GM18951 (cell line): Measurements from ENCODE around the gene GAD1.

Experiments
- POLR2A ChIP-seq: IDR thresholded peaks from 4 replicates; pipeline ENCODE4 v1.6.1; 2011; ENCODE audit warnings: mild to moderate bottlenecking; ENCODE audit not compliant: insufficient read length, insufficient read depth; ENCODE audit errors: extremely low read depth
- in situ Hi-C: fragments of 300-500 bp; cut with MboI; formaldehyde crosslinking; loops from one replicate; pipeline ENCODE4 v1.12.0; 2022; ENCODE audit warnings: low sequenced_read_pairs, mixed read lengths, inconsistent platforms; ENCODE audit not compliant: unreplicated experiment

Gene GAD1

DNA sequence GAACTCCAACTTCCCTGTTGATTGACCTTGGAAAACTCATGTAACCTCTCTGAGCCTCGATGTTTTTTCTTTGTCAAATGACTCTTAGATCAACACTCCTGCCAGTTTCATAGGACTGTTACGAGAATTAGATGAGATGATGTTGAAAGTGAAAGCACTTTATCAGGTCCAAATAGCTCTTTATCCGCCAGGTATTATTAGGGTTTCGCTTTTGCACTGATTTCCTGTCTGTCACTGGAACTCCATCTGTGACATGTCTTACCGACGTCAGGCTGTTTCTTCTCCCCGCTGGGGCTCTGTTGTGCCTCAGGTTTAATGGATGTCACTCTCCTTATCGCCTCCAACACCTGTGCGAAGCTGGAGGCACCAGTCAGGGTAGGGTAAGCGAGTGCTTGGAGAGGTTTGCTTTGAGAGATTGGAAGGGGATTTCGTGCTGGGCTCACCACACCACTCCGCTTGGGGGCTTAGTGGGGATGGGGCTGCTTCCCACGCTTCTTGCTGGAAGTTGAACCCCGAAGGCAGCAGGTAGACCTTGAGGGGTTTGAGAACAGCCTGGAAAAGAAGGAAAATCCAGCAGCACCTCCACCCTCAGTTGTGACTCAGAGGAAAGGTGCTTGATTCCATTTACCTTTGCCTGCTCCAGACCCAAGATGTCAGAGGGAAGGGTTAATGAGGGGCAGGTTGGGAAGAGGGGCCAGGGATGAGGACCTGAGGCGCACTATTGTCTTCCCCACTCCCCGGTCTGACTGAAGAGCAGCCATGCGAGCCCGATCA, 4.3 kb downstream of the GAD1 start:
- no peak for TF ChIP-seq POLR2A
- in situ Hi-C loops, result no loop called here

GRCh38 chr2:170821531-170822289, 5.0 kb downstream of the GAD1 start:
- in situ Hi-C loops, result no loop called here

DNA sequence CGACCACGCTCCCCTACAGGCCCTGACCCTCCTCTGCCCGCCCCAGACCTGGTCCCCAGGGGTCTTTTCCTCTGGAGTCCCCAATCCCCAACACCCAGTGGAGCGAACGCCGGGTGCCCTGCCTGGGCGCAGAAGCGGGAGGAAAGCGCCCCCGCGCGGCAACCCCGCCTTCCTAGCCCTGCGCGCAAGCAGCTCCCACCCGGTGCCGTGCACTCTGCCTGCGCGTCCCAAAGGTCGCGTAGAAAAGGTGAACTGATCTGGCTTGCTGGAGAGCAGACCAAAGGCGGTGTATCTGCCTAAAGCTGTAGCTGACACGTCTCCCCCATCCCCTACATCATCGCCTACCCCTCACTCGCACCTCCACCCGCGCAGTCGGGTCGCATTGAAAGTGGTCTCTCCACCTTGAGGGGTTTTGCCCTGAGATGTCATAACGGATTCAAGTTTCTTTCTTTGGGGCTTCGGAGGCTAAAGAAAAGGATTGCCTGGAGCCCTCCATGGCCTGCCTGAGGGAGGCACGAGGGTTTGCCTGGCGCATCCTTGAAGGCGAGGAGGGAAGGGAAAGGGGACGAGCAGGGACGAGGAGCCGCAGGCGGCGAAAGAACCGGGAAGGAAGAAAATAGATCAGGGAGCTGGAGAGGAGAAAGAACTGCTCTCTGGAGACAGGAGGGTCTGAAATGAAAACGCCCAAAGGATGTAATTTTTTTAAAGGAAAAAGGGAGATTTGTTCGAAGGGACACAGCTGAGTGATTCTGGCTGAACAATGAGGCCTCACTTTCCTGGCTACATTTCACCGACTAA, 5.8 kb downstream of the GAD1 start:
- no peak for TF ChIP-seq POLR2A
- in situ Hi-C loops, result no loop called here

More at GRCh38 chr2:170821531-170822289, 5.0 kb downstream of the GAD1 start:
- no peak for TF ChIP-seq POLR2A

DNA sequence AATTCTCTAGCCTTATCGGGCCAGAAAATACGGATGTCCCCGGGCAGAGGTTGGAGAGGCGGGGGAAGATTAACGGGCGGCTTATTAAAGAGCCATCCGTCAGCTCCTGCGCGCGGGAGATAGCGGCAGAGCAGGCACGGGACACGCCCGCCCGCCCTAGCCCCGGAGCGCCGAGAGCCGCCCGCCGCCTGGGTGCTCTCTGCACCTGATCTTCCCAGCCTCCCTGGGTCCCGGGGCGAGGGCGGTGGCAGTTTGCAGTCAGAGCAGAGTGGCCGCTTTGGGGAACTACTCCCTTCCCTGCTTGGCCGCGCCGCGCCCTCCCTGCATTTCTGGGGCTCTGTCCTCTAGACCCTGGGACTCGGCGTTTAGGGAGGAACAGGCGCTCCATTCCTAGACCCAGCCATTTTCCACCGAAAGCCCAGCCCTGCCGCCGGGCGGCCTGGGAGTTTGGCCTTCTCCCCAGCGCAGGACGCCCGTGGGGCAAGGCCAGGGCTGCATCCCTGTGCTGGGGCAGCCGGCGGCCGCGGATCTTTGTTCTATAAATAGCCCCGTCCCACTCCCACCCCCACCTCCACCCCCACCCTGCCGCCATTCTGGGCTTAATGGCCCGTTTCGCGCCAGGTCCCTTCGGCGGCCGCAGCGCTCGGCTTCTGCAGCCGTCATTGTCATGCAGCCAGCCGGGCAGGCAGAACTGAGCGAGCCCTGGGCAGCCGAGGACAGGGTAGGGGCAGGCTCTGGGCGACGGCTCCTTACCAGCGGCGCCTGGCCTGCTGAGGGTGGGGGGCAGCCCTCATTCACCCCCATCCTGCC, 6.6 kb downstream of the GAD1 start:
- TF ChIP-seq POLR2A, result no peak
- in situ Hi-C loops, result no loop called here

DNA sequence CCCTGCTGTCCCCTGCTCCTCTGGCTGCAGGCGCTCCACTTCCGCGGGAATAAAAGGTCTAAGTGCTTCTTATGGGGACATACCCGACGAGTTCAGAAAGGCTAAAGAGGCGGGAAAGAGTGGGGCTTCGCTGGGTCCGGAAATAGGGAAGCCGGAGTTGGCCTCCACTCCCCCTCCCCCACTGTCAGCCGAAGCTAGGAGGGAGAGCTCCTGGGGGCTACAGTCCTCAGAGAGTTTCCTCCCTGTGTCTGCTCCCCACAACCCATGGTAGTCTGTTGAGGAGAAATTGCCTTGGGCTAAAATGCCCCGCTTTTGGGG, 7.2 kb downstream of the GAD1 start:
- in situ Hi-C loops, result no loop called here

GRCh38 chr2:170824526-170825015, 7.9 kb downstream of the GAD1 start:
- in situ Hi-C loops, result no loop called here
- no peak for TF ChIP-seq POLR2A

More for the DNA sequence above, 7.2 kb downstream of the GAD1 start:
- TF ChIP-seq POLR2A, result no peak

DNA sequence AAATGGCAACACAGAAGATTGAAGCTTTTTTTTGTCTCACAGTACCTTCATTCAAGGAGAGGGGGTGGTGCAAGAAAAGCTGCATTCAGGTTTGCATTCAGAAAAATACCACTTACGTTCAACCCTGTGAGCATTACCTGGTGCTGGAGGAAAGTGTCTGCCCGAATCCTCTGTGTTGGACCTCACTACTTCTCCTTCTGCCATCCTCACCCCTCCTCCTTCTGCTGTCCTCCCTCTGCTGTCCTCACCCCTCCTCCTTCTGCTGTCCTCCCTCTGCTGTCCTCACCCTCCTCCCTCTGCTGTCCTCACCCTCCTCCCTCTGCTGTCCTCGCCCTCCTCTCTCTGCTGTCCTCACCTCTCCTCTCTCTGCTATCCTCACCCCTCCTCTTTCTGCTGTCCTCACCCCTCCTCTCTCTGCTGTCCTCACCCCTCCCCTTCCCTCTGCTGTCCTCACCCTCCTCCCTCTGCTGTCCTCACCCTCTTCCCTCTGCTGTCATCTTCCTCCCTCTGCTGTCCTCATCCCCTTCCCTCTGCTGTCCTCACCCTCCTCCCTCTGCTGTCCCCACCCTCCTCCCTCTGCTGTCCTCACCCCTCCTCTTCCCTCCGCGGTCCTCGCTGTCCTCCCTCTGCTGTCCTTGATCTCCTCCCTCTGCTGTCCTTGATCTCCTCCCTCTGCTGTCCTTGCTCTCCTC, 11.3 kb downstream of the GAD1 start:
- TF ChIP-seq POLR2A, result no peak
- in situ Hi-C loops, result no loop called here

GRCh38 chr2:170828533-170828916, 11.8 kb downstream of the GAD1 start:
- in situ Hi-C loops, result no loop called here
- TF ChIP-seq POLR2A, result no peak

GRCh38 chr2:170829036-170829435, 12.3 kb downstream of the GAD1 start:
- TF ChIP-seq POLR2A, result no peak
- in situ Hi-C loops, result no loop called here

GRCh38 chr2:170830166-170830565, 13.5 kb downstream of the GAD1 start:
- in situ Hi-C loops, result no loop called here

GRCh38 chr2:170831115-170831514, 14.4 kb downstream of the GAD1 start:
- TF ChIP-seq POLR2A, result no peak
- in situ Hi-C loops, result no loop called here

More at GRCh38 chr2:170830166-170830565, 13.5 kb downstream of the GAD1 start:
- TF ChIP-seq POLR2A, result no peak

DNA sequence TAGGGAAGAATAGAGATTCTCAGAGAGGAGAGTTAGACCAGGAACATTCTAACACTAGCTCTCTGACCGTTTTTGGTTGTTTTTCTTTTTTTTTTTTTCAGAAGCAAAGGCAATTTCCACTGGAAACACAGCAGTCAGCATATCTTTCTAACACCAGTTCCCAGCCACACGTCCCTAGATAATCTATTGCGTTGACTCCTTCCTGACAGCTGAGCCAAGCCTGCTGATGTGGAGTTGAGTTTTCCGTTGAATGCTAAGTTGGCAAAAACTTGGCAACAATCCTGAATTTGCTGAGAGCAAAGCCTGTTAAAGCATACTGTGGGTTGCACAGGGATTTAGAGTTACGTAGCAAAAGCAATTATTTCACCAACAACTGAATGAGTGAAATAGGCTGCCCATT, 19.3 kb downstream of the GAD1 start:
- in situ Hi-C loops, result no loop called here
- TF ChIP-seq POLR2A, result no peak

GRCh38 chr2:170840717-170841210, 24.1 kb downstream of the GAD1 start:
- in situ Hi-C loops, result no loop called here
- TF ChIP-seq POLR2A, result no peak
